Neuronal stem cell (in vitro differentiated cells): Measurements from ENCODE around the gene OR52B4.
"Not testable (repeated sequence)": the region's sequence is repeated elsewhere in the genome, so short reads cannot be mapped to it uniquely, and the experiment has no call there.

Source experiments
- DNase-seq: peaks from one replicate; pipeline ENCODE4 v3.0.0-alpha.2; 2013; ENCODE audit warnings: low spot score
- H2AFZ ChIP-seq: one replicate; pipeline ENCODE4 v1.6.1; 2013; ENCODE audit warnings: mild to moderate bottlenecking, low read length, inconsistent platforms
- H2AK5ac ChIP-seq: 2 replicates; pipeline ENCODE4 v1.6.1; 2013; ENCODE audit warnings: low read depth, mild to moderate bottlenecking, inconsistent platforms, low read length, moderate library complexity, mixed read lengths
- H2BK120ac ChIP-seq: 2 replicates; pipeline ENCODE4 v1.6.1; 2013; ENCODE audit warnings: low read depth, mild to moderate bottlenecking, inconsistent platforms, low read length, moderate library complexity, mixed read lengths
- H2BK12ac ChIP-seq: one replicate; pipeline ENCODE4 v1.6.1; 2013; ENCODE audit warnings: low read length, inconsistent platforms
- H2BK15ac ChIP-seq: 2 replicates; pipeline ENCODE4 v1.6.1; 2013; ENCODE audit warnings: mild to moderate bottlenecking, low read length, inconsistent platforms, mixed read lengths
- H2BK5ac ChIP-seq: one replicate; pipeline ENCODE4 v1.6.1; 2013; ENCODE audit warnings: inconsistent platforms, mild to moderate bottlenecking, low read length, moderate library complexity
- H3K14ac ChIP-seq: one replicate; pipeline ENCODE4 v1.6.1; 2013; ENCODE audit warnings: low read length, inconsistent platforms
- H3K18ac ChIP-seq: 2 replicates; pipeline ENCODE4 v1.6.1; 2013; ENCODE audit warnings: low read length, inconsistent platforms
- H3K23ac ChIP-seq: 2 replicates; pipeline ENCODE4 v1.6.1; 2013; ENCODE audit warnings: low read depth, mild to moderate bottlenecking, mixed read lengths, low read length, inconsistent platforms; ENCODE audit not compliant: poor library complexity
- H3K27ac ChIP-seq: replicated peaks from 3 replicates; pipeline ENCODE4 v1.5.1; 2013; ENCODE audit warnings: low read length, inconsistent platforms
- H3K27me3 ChIP-seq, 3 experiments: 2 replicates each; pipeline ENCODE4 v1.6.1; 2013; ENCODE audit warnings: low read length in 3 of 3, mild to moderate bottlenecking in 2 of 3, inconsistent platforms in 1 of 3, low read depth in 1 of 3, mixed read lengths in 1 of 3, moderate library complexity in 1 of 3; ENCODE audit not compliant: control insufficient read depth in 3 of 3, insufficient read depth in 3 of 3
- H3K36me3 ChIP-seq, 2 donors: replicated peaks in 1 of 2; 2 replicates each; pipeline ENCODE4 v1.6.1; 2013; ENCODE audit warnings: low read length in 2 of 2; ENCODE audit not compliant: control insufficient read depth in 2 of 2, insufficient read depth in 2 of 2
- H3K4ac ChIP-seq: 2 replicates; pipeline ENCODE4 v1.6.1; 2013; ENCODE audit warnings: inconsistent platforms, mild to moderate bottlenecking, low read length, moderate library complexity
- H3K4me1 ChIP-seq, 2 donors: 1 replicate in 1 of 2; 2 replicates in 1 of 2; pipeline ENCODE4 v1.6.1; 2013; ENCODE audit warnings: low read length in 2 of 2, low read depth in 1 of 2; ENCODE audit not compliant: control insufficient read depth in 2 of 2, insufficient read depth in 1 of 2
- H3K4me2 ChIP-seq: one replicate; pipeline ENCODE4 v1.6.1; 2013; ENCODE audit warnings: mild to moderate bottlenecking, low read length, inconsistent platforms; ENCODE audit not compliant: insufficient read depth, poor library complexity, severe bottlenecking
- H3K4me3 ChIP-seq, 2 donors: 2 replicates each; pipeline ENCODE4 v1.5.1; 2013; ENCODE audit warnings: low read length in 2 of 2, mild to moderate bottlenecking in 2 of 2, inconsistent platforms in 1 of 2, moderate library complexity in 1 of 2
- H3K79me1 ChIP-seq: one replicate; pipeline ENCODE4 v1.6.1; 2013; ENCODE audit warnings: low read depth, mild to moderate bottlenecking, inconsistent platforms, low read length, moderate library complexity
- H3K9ac ChIP-seq: one replicate; pipeline ENCODE4 v1.6.1; 2013; ENCODE audit warnings: mild to moderate bottlenecking, low read depth, low read length, inconsistent platforms; ENCODE audit not compliant: poor library complexity
- H3K9me3 ChIP-seq, 2 donors: replicated peaks in 1 of 2; 2 replicates each; pipeline versions ENCODE3 to v1.6.1; 2013; ENCODE audit warnings: low read length in 2 of 2, mild to moderate bottlenecking in 2 of 2, inconsistent platforms in 1 of 2, low read depth in 1 of 2, mixed read lengths in 1 of 2, moderate library complexity in 1 of 2; ENCODE audit not compliant: control insufficient read depth in 2 of 2, insufficient read depth in 1 of 2
- H4K8ac ChIP-seq: one replicate; pipeline ENCODE4 v1.6.1; 2013; ENCODE audit warnings: low read depth, mild to moderate bottlenecking, inconsistent platforms, low read length, moderate library complexity
- H4K91ac ChIP-seq: one replicate; pipeline ENCODE4 v1.6.1; 2013; ENCODE audit warnings: low read length, low read depth, mild to moderate bottlenecking, inconsistent platforms; ENCODE audit not compliant: poor library complexity
- whole genome bisulfite sequencing, 2 donors: extraction: QIAGEN DNeasy Blood & Tissue Kit; methylation state at CpG; one replicate each; pipeline ENCODE4 v1.1.7; 2013; ENCODE audit warnings: missing lambda C conversion rate in 2 of 2, mixed read lengths in 1 of 2; ENCODE audit not compliant: insufficient read length in 2 of 2, insufficient replicate concordance in 1 of 2; ENCODE audit errors: extremely low coverage in 2 of 2; 5-methylcytosine and 5-hydroxymethylcytosine counted together

The OR52B4 gene

DNA sequence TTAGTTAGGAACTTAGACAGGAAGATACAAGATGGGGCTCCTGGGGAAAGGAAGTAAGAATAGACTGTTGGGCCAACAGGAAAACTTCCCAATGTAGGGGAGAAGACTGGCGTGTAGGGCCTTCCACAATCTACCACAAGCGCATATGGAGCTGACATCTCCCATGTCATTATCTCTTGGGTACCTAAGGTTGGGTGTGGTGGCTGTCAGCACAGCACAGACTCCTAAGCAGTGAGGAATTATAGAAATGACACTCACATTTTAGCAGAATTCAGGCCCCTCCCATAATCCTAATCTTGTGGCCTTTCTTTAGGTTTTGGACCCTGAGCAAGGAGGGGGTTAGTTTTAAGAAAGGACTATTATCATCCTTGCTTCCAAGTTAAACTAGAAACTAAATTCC lies 13.7 kb upstream of the OR52B4 start:
- Histone ChIP-seq H2BK5ac (no peak overlapping the region), H3K14ac (no peak overlapping the region), H3K4me3 (no peak overlapping the region), H3K4ac (no peak overlapping the region), H3K9ac (no peak overlapping the region), H3K23ac (no peak overlapping the region), H2BK120ac (no peak overlapping the region), H2AFZ (no peak overlapping the region), H3K79me1 (no peaks in the 10 kb centered on the region), H2AK5ac (no peak overlapping the region), H3K4me1 (no peaks in the 10 kb centered on the region), H2BK12ac (no peak overlapping the region), H4K8ac (no peak overlapping the region), H4K91ac (no peak overlapping the region), H3K9me3 (no peaks in the 10 kb centered on the region), H3K27ac (no peak overlapping the region), H3K4me2 (no peak overlapping the region), H3K18ac (no peak overlapping the region), H3K36me3 (peaks cover 2 to 19% of the 10 kb centered on the region in 2 donors), H2BK15ac (no peak overlapping the region), H3K27me3 (peaks cover 0 to 9% (median 0%) of the 10 kb centered on the region in 3 experiments)
- no CpG with 5 or more reads among the region's 2 CpGs for WGBS, 2 donors
- DNase-seq, result no peak

DNA sequence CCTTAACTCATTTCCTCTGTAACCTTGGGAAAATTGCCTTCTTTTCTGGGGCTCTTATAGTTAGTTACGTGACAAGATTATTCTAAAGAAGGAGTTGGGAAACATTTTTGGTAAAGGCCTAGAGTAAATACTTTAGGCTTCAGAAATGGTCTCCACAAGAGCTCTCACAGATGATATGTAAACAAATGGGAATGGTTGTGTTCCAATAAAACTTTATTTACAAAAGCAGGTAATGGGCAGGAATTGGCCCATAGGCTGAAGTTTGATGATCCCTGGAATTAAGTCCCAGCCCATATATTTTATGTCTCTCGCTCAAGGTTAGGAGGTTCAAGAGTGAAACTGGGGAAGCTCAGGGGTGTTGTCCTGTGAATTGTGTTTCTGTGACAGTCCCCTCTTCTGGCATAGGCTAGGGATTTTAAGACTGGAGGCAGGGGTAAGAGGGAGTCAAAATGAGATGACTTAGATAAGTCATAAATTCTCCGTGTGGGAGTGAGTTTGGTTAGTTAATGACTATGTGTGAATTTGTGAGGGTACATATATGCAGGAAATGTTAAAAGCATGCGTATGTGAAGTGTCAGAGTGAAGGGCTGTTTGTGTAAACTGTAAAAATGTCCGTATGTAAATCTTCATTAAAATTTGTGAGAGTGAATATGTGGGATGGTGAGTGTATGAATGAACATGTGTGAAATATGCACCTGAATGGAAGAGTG lies 7.4 kb upstream of the OR52B4 start:
- H3K9me3 ChIP-seq, result no peaks in the 10 kb centered on the region
- H4K8ac ChIP-seq, result no peak overlapping the region
- no peak overlapping the region for H3K14ac ChIP-seq
- H4K91ac ChIP-seq, result no peak overlapping the region
- H3K79me1 ChIP-seq, result no peaks in the 10 kb centered on the region
- no peaks in the 10 kb centered on the region for H3K4me1 ChIP-seq
- H2BK15ac ChIP-seq, result no peak overlapping the region
- no peak overlapping the region for H2AK5ac ChIP-seq
- H3K23ac ChIP-seq, result no peak overlapping the region
- no peak overlapping the region for H2BK12ac ChIP-seq
- H3K27me3 ChIP-seq, result peaks cover 0 to 9% (median 0%) of the 10 kb centered on the region in 3 experiments
- H2AFZ ChIP-seq, result no peak overlapping the region
- no peaks in the 10 kb centered on the region for H3K36me3 ChIP-seq
- no peak overlapping the region for H3K18ac ChIP-seq
- WGBS, 2 donors, result no CpG with 5 or more reads among the region's 5 CpGs
- H3K27ac ChIP-seq, result no peak overlapping the region
- no peak overlapping the region for H3K4me2 ChIP-seq
- no peak overlapping the region for H2BK120ac ChIP-seq
- H3K9ac ChIP-seq, result no peak overlapping the region
- no peak for DNase-seq
- no peak overlapping the region for H3K4me3 ChIP-seq
- H3K4ac ChIP-seq, result no peak overlapping the region
- H2BK5ac ChIP-seq, result no peak overlapping the region

DNA sequence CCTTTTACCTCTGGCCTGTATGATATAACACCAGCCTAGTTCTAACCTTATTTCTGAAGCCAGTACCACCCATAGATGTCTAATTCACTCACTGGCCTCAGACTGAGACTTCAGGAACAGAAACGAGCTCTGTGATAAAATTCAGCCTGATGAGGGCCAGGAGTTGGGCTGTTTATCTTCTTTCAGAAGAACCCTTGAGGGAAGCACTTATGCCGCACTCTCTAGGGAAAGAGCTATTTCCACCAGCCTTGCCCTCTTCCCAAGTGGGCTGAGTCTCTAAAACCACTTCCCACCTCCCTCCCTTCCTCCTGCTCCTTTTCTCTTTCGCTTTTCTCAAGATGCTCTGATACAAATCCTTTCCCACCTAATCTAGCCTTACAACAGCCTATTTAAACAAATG lies 2.0 kb upstream of the OR52B4 start:
- H3K9ac ChIP-seq, result no peak overlapping the region

DNA sequence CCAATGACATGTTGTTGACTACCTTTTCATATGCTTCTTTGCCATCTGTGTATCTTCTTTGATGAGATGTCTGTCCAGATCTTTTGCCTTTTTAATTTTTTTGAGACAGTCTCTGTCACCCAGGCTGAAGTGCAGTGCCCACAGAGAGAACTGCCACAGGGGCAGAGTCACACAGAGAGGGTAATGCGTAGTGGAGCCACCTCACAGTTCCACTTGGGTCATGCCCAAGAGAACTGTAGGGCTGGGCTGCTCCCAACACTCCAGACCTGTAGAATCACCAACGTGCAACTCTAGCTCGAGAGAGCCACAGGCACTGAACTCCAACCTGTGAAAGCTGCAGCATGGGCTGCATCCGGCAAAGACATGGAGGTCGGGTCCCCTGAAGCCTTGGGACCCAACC lies 20.0 kb downstream of the OR52B4 start:
- H2AFZ ChIP-seq, H2AK5ac ChIP-seq, H3K4me2 ChIP-seq, H2BK5ac ChIP-seq, H3K4me3 ChIP-seq, DNase-seq, H4K8ac ChIP-seq, H3K9me3 ChIP-seq, H4K91ac ChIP-seq, H3K79me1 ChIP-seq, H3K4me1 ChIP-seq, H3K23ac ChIP-seq, H2BK15ac ChIP-seq, H3K27me3 ChIP-seq, H3K14ac ChIP-seq, H3K36me3 ChIP-seq, H3K9ac ChIP-seq, H3K27ac ChIP-seq, H3K4ac ChIP-seq, H2BK12ac ChIP-seq, H2BK120ac ChIP-seq, H3K18ac ChIP-seq: not testable (repeated sequence)
- WGBS, 2 donors, result no CpG with 5 or more reads among the region's 5 CpGs

More for the DNA sequence above, 2.0 kb upstream of the OR52B4 start:
- Histone ChIP-seq H3K4me1 (no peaks in the 10 kb centered on the region), H3K18ac (no peak overlapping the region), H2AFZ (no peak overlapping the region), H2BK5ac (no peak overlapping the region), H3K4ac (no peak overlapping the region), H2BK15ac (no peak overlapping the region), H3K14ac (no peak overlapping the region), H3K79me1 (no peaks in the 10 kb centered on the region), H3K36me3 (no peaks in the 10 kb centered on the region), H3K27ac (no peak overlapping the region), H3K23ac (no peak overlapping the region), H4K91ac (no peak overlapping the region), H2BK120ac (no peak overlapping the region), H2AK5ac (no peak overlapping the region), H3K27me3 (no peaks in the 10 kb centered on the region), H3K4me2 (no peak overlapping the region), H3K9me3 (no peaks in the 10 kb centered on the region), H3K4me3 (no peak overlapping the region), H4K8ac (no peak overlapping the region), H2BK12ac (no peak overlapping the region)
- no CpG with 5 or more reads among the region's 3 CpGs for WGBS, 2 donors
- DNase-seq, result no peak
